HG03159 (cell line): ENCODE data around the gene PCDHGB7.
"Not testable (repeated sequence)": the region's sequence is repeated elsewhere in the genome, so short reads cannot be mapped to it uniquely, and the experiment has no call there.

ENCODE experiments used
- ATAC-seq: cut with Tn5 transposase; IDR thresholded peaks from one replicate; pipeline ENCODE4 v1.9.1; 2021; ENCODE audit warnings: mild to moderate bottlenecking, moderate library complexity; ENCODE audit not compliant: unreplicated experiment

Gene PCDHGB7

DNA sequence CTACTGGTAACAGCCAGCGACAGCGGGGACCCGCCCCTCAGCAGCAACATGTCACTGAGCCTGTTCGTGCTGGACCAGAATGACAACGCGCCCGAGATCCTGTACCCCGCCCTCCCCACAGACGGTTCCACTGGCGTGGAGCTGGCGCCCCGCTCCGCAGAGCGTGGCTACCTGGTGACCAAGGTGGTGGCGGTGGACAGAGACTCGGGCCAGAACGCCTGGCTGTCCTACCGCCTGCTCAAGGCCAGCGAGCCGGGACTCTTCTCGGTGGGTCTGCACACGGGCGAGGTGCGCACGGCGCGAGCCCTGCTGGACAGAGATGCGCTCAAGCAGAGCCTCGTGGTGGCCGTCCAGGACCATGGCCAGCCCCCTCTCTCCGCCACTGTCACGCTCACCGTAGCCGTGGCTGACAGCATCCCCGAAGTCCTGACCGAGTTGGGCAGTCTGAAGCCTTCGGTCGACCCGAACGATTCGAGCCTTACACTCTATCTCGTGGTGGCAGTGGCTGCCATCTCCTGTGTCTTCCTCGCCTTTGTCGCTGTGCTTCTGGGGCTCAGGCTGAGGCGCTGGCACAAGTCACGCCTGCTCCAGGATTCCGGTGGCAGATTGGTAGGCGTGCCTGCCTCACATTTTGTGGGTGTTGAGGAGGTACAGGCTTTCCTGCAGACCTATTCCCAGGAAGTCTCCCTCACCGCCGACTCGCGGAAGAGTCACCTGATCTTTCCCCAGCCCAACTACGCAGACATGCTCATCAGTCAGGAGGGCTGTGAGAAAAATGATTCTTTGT, 22.9 kb upstream of the PCDHGB7 start:
- not testable (repeated sequence) for ATAC-seq

DNA sequence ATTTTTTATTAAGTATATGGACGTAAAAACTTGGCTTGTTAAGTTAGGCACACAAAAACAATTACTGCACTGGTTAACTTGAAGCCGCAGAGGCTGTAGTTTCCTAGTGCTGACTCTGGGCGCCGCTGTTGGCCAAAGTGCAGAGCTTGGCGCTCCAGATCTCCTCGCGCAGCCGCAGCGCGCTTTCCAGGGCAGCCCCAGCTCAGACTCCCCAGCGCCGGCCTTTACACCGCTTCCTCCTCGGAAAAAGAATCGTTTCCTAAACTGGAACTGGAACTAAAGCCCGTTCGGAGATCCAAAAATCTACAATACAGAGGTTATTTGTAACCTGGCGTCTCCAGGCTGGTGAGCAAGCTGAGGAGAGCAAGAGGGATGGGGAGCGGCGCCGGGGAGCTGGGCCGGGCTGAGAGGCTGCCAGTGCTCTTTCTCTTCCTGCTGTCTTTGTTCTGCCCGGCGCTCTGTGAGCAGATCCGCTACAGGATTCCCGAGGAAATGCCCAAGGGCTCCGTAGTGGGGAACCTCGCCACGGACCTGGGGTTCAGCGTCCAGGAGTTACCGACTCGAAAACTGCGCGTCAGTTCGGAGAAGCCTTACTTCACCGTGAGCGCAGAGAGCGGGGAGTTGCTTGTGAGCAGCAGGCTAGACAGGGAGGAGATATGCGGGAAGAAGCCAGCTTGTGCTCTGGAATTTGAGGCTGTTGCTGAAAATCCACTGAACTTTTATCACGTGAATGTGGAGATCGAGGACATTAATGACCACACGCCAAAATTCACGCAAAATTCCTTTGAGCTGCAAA, 19.5 kb upstream of the PCDHGB7 start, which contains the start of gene PCDHGB5:
Gene PCDHGB5 (plus strand): TSS at position 192 of the 796 bp plus-strand sequence. CDS start 181 bp downstream, at position 373.
- peak; percentile 92 for ATAC-seq

DNA sequence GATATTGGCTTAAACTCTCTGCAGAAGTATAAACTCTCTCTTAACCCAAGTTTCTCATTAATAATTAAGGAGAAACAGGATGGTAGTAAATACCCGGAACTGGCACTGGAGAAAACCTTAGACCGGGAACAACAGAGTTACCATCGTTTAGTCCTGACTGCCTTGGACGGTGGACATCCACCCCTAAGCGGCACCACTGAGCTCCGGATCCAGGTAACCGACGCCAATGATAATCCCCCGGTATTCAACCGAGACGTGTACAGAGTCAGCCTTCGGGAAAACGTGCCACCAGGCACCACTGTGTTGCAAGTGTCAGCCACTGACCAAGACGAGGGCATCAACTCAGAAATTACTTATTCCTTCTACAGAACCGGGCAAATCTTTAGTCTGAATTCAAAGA, 18.9 kb upstream of the PCDHGB7 start:
- ATAC-seq = no peak

DNA sequence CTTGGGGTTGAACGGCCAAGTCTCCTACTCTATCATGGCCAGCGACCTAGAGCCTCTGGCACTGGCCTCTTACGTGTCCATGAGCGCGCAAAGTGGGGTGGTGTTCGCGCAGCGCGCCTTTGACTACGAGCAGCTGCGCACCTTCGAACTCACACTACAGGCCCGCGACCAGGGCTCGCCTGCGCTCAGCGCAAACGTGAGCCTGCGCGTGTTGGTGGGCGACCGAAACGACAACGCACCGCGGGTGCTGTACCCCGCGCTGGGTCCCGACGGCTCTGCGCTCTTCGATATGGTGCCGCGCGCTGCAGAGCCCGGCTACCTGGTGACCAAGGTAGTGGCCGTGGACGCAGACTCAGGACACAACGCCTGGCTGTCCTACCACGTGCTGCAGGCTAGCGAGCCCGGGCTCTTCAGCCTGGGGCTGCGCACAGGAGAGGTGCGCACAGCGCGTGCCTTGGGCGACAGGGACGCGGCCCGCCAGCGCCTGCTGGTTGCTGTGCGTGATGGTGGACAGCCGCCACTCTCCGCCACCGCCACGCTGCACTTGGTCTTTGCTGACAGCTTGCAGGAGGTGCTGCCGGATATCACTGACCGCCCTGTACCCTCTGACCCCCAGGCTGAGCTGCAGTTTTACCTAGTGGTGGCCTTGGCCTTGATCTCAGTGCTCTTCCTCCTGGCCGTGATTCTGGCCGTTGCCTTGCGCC, 17.8 kb upstream of the PCDHGB7 start:
- no peak for ATAC-seq

DNA sequence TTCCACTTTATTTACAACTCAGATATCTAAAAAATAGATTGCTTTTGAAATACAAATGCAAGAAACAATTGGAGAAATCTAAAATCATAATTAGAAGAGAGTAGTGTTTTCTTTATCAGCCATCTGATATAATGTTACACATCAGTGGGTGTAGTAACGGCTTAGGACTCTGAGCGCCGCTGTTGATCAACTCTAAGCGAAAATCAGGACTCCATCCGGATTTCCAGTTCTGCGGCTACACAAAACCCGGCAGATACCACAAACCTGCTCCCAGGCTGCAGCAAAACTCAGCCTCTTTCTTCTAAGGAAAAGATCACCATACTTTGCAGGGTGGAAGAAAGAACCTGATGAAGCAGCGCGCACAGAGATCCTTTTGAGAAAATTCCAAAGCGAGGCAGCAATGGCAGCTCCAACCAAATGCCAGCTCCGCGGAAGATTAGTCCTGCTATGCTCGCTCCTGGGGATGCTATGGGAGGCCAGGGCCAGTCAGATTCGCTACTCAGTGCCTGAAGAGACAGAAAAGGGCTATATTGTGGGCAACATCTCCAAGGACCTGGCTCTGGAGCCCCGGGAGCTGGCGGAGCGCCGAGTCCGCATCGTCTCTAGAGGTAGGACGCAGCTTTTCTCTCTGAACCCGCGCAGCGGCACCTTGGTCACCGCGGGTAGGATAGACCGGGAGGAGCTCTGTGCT, 14.8 kb upstream of the PCDHGB7 start, which contains the start of gene PCDHGA9:
Gene PCDHGA9 (plus strand): TSS at position 226 of the 691 bp plus-strand sequence. CDS start 175 bp downstream, at position 401.
- ATAC-seq = no peak

DNA sequence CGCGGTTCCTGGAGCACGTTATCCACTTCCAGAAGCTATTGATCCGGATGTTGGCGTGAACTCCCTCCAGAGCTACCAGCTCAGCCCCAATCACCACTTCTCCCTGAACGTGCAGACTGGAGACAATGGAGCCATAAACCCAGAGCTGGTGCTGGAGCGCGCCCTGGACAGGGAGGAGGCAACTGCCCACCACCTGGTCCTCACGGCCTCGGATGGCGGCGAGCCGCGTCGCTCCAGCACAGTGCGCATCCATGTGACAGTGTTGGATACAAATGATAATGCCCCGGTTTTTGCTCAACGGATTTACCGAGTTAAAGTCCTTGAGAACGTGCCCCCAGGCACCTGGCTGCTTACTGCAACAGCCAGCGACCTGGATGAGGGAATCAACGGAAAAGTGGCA, 14.1 kb upstream of the PCDHGB7 start:
- ATAC-seq = no peak

DNA sequence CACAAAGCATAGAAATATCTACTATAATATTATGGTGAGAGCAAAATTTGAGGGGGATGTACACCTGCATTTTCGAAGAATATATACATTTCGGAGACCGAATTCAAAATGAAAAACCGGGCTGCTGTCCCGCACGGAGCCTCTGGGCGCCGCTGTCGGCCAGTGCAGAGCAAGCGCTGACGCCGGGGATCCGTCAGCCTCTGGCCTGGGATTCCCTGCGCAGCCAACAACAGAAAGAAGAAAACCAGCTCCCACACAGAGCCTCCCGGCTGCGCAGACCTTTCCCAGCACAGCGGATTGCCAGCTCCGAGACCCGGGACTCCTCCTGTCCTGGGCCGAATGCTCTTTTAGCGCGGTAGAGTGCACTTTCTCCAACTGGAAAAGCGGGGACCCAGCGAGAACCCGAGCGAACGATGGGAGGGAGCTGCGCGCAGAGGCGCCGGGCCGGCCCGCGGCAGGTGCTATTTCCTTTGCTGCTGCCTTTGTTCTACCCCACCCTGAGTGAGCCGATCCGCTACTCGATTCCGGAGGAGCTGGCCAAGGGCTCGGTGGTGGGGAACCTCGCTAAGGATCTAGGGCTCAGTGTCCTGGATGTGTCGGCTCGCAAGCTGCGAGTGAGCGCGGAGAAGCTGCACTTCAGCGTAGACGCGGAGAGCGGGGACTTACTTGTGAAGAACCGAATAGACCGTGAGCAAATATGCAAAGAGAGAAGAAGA, 9.5 kb upstream of the PCDHGB7 start, which contains the start of gene PCDHGB6:
Gene PCDHGB6 (plus strand): TSS at position 232 of the 716 bp plus-strand sequence. CDS start 182 bp downstream, at position 414.
- not testable (repeated sequence) for ATAC-seq

DNA sequence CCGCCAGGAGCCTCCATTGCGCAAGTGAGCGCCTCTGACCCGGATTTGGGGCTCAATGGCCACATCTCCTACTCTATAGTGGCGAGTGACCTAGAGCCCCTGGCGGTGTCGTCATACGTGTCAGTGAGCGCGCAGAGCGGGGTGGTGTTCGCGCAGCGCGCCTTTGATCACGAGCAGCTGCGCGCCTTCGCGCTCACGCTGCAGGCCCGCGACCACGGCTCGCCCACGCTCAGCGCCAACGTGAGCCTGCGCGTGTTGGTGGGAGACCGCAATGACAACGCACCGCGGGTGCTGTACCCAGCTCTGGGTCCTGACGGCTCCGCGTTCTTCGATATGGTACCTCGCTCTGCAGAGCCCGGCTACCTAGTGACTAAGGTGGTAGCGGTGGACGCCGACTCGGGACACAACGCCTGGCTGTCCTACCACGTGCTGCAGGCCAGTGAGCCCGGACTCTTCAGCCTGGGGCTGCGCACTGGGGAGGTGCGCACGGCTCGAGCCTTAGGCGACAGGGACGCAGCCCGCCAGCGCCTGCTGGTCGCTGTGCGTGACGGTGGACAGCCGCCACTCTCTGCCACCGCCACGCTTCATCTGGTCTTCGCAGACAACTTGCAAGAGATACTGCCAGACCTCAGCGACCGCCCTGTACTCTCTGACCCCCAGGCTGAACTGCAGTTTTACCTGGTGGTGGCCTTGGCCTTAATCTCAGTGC, 7.7 kb upstream of the PCDHGB7 start:
- ATAC-seq = no peak

DNA sequence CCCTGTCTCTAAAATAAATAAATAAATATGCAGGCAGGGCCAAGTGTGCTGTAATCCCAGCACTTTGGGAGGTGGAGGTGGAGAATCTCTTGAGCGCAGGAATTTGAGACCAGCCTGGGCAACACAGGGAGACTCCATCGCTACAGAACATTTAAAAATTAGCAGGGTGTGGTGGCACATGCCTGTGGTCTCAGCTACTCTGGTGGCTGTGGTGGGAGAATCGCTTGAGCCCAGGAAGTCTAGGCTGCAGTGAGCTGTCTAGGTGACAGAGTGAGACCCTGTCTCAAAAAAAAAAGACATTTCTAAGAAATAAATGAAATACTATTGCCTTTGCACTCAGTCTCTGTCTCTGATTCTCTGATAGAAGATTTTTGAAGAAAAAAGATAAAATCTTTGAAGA, 5.9 kb upstream of the PCDHGB7 start:
- no peak for ATAC-seq

DNA sequence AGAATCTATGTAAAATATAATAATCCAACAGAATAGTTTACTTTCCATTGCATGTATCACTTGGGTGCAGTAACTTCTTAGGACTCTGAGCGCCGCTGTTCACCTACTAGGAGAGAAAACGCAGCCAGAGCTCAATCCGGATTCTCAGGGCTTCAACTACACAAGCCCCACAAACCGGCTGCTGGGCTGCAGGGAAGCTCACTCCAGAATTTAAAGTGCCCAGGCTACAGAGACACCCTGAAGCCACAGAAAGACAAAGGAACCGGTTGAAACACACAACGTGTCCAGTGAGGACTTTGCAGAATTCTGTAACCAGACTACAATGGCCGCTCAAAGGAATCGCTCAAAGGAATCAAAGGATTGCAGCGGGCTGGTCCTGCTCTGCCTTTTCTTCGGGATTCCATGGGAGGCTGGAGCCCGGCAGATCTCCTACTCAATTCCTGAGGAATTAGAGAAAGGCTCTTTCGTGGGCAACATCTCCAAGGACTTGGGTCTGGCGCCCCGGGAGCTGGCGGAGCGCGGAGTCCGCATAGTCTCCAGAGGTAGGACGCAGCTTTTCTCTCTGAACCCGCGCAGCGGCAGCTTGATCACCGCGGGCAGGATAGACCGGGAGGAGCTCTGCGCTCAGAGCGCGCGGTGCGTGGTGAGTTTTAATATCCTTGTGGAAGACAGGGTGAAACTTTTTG, 4.5 kb upstream of the PCDHGB7 start, which contains the start of gene PCDHGA10:
Gene PCDHGA10 (plus strand): TSS at position 134 of the 686 bp plus-strand sequence. CDS start 189 bp downstream, at position 323.
- ATAC-seq = peak; percentile 76

DNA sequence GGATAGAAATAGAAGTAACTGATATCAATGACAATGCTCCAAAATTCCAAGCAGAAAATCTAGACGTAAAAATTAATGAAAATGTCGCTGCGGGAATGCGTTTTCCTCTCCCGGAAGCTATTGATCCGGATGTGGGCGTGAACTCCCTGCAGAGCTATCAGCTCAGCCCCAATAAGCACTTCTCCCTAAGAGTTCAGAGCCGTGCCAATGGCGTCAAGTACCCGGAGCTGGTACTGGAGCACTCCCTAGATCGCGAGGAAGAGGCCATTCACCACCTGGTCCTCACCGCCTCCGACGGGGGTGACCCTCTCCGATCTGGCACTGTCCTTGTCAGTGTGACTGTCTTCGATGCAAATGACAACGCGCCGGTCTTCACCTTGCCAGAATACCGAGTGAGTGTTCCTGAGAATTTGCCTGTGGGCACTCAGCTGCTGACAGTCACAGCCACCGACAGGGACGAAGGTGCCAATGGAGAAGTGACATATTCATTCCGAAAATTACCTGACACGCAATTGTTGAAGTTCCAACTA, 3.9 kb upstream of the PCDHGB7 start:
- no peak for ATAC-seq

DNA sequence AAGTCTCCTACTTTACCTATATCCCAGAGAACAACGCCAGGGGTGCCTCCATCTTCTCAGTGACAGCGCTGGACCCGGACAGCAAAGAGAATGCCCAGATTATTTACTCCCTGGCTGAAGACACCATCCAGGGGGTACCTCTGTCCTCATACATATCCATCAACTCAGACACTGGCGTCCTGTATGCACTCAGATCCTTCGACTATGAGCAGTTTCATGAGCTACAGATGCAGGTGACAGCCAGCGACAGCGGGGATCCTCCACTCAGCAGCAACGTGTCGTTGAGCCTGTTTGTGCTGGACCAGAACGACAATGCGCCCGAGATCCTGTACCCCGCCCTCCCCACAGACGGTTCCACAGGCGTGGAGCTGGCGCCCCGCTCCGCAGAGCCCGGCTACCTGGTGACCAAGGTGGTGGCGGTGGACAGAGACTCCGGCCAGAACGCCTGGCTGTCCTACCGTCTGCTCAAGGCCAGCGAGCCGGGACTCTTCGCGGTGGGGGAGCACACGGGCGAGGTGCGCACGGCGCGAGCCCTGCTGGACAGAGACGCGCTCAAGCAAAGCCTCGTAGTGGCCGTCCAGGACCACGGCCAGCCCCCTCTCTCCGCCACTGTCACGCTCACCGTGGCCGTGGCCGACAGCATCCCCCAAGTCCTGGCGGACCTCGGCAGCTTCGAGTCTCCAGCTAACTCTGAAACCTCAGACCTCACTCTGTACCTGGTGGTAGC, 2.8 kb upstream of the PCDHGB7 start:
- ATAC-seq = not testable (repeated sequence)

DNA sequence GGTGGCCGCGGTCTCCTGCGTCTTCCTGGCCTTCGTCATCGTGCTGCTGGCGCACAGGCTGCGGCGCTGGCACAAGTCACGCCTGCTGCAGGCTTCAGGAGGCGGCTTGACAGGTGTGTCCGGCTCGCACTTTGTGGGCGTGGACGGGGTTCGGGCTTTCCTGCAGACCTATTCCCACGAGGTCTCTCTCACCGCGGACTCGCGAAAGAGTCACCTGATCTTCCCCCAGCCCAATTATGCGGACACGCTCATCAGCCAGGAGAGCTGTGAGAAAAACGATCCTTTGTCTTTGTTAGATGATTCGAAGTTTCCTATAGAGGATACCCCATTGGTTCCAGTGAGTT, 2.2 kb upstream of the PCDHGB7 start:
- ATAC-seq = not testable (repeated sequence)

DNA sequence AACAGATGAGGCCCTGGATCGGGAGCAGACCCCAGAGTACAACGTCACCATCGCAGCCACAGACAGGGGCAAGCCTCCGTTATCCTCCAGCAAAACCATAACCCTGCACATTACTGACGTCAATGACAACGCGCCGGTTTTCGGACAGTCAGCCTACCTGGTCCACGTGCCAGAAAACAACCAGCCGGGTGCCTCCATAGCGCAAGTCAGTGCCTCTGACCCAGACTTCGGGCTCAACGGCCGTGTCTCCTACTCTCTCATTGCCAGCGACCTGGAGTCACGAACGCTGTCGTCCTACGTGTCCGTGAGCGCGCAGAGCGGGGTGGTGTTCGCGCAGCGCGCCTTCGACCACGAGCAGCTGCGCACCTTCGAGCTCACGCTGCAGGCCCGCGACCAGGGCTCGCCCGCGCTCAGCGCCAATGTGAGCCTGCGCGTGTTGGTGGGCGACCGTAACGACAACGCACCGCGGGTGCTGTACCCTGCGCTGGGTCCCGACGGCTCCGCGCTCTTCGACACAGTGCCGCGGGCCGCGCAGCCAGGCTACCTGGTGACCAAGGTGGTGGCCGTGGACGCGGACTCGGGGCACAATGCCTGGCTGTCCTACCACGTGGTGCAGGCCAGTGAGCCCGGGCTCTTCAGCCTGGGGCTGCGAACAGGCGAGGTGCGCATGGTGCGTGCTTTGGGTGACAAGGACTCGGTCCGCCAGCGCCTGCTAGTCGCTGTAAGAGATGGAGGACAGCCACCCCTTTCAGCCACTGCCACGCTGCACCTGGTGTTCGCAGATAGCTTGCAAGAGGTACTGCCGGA, 1.8 kb downstream of the PCDHGB7 start:
- ATAC-seq = no peak

DNA sequence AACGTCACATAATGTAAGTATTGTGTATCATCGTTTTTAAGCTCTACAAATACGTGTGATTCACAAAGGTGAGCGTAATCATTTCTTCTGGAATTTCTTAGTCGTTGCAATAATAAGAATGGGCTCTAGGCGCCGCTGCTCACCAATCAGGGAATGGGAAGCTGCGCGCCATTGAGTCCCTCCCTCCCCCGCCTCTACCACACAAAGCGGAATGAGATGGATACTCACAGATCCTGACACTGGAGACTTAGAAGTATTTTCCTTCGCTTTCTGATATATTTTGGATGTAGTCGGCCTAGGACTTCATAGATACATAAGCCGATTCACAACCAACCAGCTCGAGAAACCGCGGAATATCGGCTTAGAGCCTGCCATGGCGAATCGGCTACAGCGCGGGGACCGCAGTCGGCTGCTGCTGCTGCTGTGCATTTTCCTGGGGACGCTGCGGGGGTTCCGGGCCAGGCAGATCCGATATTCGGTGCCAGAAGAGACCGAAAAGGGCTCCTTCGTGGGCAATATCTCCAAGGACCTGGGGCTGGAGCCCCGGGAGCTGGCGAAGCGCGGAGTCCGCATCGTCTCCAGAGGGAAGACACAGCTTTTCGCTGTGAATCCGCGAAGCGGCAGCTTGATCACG, 3.5 kb downstream of the PCDHGB7 start, which contains the start of gene PCDHGA11:
Gene PCDHGA11 (plus strand): TSS at position 197 of the 634 bp plus-strand sequence. CDS start 177 bp downstream, at position 374.
- peak; percentile 44 for ATAC-seq

DNA sequence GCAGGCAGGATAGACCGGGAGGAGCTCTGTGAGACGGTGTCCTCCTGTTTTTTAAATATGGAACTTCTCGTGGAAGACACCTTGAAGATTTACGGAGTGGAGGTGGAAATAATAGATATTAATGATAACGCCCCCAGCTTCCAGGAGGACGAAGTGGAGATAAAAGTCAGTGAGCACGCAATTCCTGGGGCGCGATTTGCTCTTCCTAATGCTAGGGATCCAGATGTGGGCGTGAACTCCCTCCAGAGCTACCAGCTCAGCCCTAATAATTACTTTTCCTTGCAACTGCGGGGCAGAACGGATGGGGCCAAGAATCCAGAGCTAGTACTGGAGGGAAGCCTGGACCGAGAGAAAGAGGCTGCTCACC, 4.0 kb downstream of the PCDHGB7 start:
- ATAC-seq = no peak
